Caki2 (cell line): ENCODE results near the gene ADM2. TPM values are rescaled to one million over a fixed set of nuclear protein-coding genes. Genes with fewer than 3 reads are reported as not detected.
A peak's percentile ranks its signal among the peaks of the same experiment; 100 is the strongest.

Experiments used
- DNase-seq: peaks from one replicate; pipeline ENCODE4 v3.0.0-alpha.2; 2015; ENCODE audit warnings: low read depth
- in situ Hi-C: cut with HindIII; loops from 2 replicates; pipeline ENCODE4 v1.10.0; 2016; ENCODE audit warnings: low sequenced_read_pairs, low pct_unique_long_range_greater_than_20kb, mixed read lengths
- total RNA-seq: library from RNA; depleted of rRNA; stranded (reverse); fragments of >200 nt; shearing (Covaris generic); gene quantifications from 2 replicates; pipeline ENCODE4 v1.2.3, GENCODE V29; 2014; ENCODE audit warnings: low replicate concordance

The ADM2 gene
- total RNA-seq, 1 experiment from 2014 or later = 5.0 TPM

GRCh38 chr22:50443801-50444625 is 37.3 kb upstream of the ADM2 start:
- DNase-seq = no peak
- in situ Hi-C loops = no loop called here

DNA sequence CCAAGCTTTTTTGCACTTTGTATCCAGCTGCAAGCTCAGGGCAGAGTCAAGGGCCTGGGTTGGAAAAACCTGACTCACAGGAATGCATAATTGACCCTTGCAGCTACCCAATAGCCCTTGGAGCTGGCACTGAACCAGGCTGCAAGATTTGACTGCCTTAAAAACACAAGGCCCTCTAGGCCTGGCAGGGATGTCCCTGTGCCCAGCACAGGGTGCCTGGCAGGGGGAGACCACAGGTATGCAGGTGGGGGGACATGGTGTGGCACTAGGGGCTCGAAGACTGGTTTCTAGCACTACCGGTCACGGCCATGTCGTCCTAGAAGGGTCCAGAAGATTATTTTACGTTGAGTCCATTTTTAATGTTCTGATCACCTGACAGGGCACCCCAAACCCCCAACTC is 36.7 kb upstream of the ADM2 start:
- peak; percentile 34 for DNase-seq
- in situ Hi-C loops = no loop called here

GRCh38 chr22:50445071-50445879 is 36.1 kb upstream of the ADM2 start:
- in situ Hi-C loops = no loop called here
- DNase-seq = no peak

- DNase-seq = no peak
- in situ Hi-C loops = no loop called here
These were observed 35.2 kb upstream of the ADM2 start for GRCh38 chr22:50445880-50446707.

DNA sequence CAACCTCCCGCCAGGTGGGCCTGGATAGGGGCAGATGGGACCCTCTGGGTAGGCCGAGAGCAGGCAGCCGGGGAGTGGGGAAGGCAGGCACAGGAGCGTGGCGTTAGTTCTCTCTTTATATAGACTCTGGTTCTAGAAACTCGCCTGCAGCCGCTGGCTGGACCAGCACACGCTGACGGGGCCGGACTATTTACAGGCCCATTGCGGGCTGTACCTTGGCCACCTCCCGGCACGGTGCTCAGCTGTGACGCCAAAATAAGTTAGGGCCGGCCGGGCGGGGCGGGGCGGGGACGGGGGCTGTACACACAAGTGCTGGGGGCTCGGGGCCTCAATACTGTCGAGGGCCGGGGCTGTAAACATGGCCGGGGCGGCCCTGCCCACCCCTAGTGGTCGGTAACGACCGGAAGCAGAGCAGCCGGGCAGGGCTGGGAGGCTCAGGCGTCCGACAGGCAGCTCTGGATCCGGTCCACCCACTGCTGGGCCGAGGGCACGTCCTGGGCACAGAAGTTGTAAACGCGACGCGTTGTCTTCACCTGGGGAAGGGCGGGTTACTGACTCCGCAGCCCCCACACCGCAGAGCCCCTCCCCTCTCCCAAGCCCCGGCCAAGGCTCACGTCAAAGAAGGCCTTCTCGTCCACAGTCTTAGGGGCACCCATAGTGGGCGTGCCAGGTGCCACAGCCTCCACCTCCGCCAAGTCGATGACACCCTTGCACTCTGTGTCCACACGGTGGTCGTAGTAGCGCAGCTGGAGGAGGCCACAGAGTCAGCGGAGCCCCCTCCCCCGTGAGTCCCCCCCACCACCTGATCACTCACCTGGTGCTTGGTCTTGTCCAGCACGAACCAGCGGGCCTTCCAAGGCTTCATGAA is 34.4 kb upstream of the ADM2 start:
- in situ Hi-C loops = no loop called here
- DNase-seq = no peak

GRCh38 chr22:50447576-50448551 is 33.5 kb upstream of the ADM2 start:
- no peak for DNase-seq
- in situ Hi-C loops = no loop called here

- in situ Hi-C loops = no loop called here
- DNase-seq = no peak
These were observed 28.7 kb upstream of the ADM2 start for GRCh38 chr22:50452649-50453048.

- no peak for DNase-seq
- in situ Hi-C loops = no loop called here
These were observed 26.7 kb upstream of the ADM2 start for GRCh38 chr22:50454556-50455075.

- in situ Hi-C loops = no loop called here
These were observed 26.1 kb upstream of the ADM2 start for GRCh38 chr22:50455201-50455600.

GRCh38 chr22:50456026-50456425 is 25.3 kb upstream of the ADM2 start:
- no peak for DNase-seq
- in situ Hi-C loops = no loop called here

More at GRCh38 chr22:50455201-50455600, 26.1 kb upstream of the ADM2 start:
- no peak for DNase-seq

DNA sequence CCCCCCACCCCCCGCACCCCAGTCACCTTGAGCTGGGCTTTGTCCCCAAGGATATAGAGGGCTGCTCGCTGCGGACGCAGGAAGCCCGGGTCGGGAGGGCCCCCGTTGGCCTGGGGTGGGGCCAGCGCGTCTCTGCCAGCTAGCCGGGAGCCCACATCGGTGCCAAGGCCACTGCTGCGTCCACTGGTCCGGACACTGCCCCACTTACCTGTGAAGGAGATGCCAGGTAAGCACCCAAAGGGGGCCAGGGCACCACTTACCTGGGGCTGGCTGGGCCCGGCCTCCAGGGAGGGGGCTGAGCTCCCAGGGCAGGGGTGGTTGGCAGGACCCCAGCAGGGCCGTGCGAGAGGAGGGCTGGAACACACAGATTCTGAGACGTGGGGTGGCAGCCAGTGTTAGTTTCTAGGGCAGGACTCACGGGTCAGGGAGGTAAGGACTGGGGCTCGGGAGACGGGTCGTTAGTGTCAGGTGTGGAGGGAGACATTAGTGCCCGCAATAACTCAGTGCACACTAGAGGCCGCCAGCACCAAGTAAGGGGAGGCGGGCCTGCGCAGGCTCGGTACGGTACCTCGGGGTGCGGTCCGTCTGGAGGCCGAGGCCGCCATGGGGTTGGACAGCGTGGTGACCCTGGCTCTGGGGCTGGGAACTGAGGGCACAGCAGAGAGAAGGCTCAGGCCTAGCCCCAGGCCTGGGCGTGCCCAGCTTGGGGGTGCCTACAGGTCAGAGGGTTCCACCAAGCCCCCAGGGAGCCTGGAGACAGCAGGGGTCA is 24.7 kb upstream of the ADM2 start:
- in situ Hi-C loops = no loop called here
- DNase-seq = no peak

- in situ Hi-C loops = no loop called here
- no peak for DNase-seq
These were observed 22.3 kb upstream of the ADM2 start for GRCh38 chr22:50459016-50459415.

DNA sequence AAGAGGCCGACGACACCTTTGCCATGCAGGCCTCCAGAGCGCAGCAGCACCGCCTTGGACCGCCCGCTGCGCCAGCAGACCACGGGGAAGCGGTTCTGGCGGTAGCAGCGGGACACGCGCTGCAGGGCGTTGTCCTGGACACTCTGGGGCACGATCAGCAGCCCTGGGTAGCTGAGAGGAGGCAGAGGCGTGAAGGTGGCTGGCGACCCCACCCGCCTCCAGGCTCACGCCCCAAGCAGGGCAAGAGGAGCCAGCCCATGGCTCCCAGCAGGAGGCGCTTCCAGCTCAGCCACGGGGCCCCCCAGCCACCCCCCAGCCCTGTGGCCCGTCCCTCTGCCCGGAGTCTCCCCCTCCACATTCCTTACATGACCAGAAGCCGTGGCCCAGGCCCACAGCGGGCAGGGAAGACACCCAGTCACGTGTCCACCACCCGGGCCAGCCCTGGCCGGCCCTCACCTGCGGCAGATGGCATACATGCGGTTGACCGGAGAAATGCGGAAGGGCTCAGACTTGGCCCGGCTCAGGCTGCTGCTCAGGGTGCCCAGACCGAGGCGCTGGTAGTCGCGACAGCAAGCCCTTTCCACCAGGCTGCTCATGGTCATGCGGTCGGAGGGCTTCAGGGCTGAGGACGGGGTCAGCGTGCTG is 21.7 kb upstream of the ADM2 start:
- no peak for DNase-seq
- in situ Hi-C loops = no loop called here

- DNase-seq = no peak
- in situ Hi-C loops = no loop called here
These were observed 20.4 kb upstream of the ADM2 start for GRCh38 chr22:50460938-50461337.

GRCh38 chr22:50461536-50461935 is 19.8 kb upstream of the ADM2 start:
- DNase-seq = no peak
- in situ Hi-C loops = no loop called here
